HL-60 (cell line): ENCODE data around the gene ZNRF4.

Experiments used
- DNase-seq, 2 experiments: peaks; one replicate each; pipeline ENCODE4 v3.0.0-alpha.2; 2010 to 2020; ENCODE audit warnings: low read depth in 1 of 2, low spot score in 1 of 2
- H3K27ac ChIP-seq: fragments of 250-450 bp; sonication (Bioruptor Pico); replicated peaks from 2 replicates; pipeline ENCODE4 v1.5.1; 2020; ENCODE audit warnings: mild to moderate bottlenecking, moderate library complexity
- H3K27me3 ChIP-seq: fragments of 250-450 bp; sonication (Bioruptor Pico); 2 replicates; pipeline ENCODE4 v1.5.1; 2021; ENCODE audit warnings: mild to moderate bottlenecking, moderate library complexity; ENCODE audit not compliant: insufficient read depth, poor library complexity, severe bottlenecking
- H3K4me3 ChIP-seq: replicated peaks from 2 replicates; pipeline ENCODE4 v1.5.1; 2011; ENCODE audit warnings: mild to moderate bottlenecking, control low read depth, low read length; ENCODE audit not compliant: insufficient read depth
- CTCF ChIP-seq: IDR thresholded peaks from one replicate; pipeline ENCODE4 v1.5.1; 2011; ENCODE audit warnings: low read length, control low read depth, inconsistent platforms; ENCODE audit not compliant: insufficient read depth
- GABPA ChIP-seq: IDR thresholded peaks from 2 replicates; pipeline ENCODE4 v1.6.1; 2012; ENCODE audit warnings: low read depth
- POLR2AphosphoS5 ChIP-seq: IDR thresholded peaks from 2 replicates; pipeline ENCODE4 v1.6.1; 2012; ENCODE audit warnings: low read depth
- REST ChIP-seq: IDR thresholded peaks from 2 replicates; pipeline ENCODE4 v1.6.1; 2012; ENCODE audit warnings: low read depth; ENCODE audit not compliant: insufficient replicate concordance
- SPI1 ChIP-seq: IDR thresholded peaks from 2 replicates; pipeline ENCODE4 v1.6.1; 2012; ENCODE audit warnings: low read depth, mild to moderate bottlenecking, borderline replicate concordance

ZNRF4 gene

GRCh38 chr19:5504114-5504513 is 48.9 kb downstream of the ZNRF4 start:
- H3K4me3 ChIP-seq = no peak overlapping the region
- DNase-seq = no peak
- TF ChIP-seq GABPA = no peak
- TF ChIP-seq REST = no peak
- TF ChIP-seq CTCF = no peak
- TF ChIP-seq POLR2AphosphoS5 = no peak
- no peak for TF ChIP-seq SPI1
- H3K27me3 ChIP-seq = no peaks in the 10 kb centered on the region
- H3K27ac ChIP-seq = no peak overlapping the region
